Naive B cell (primary cell): Measurements from ENCODE around the gene RNH1. TPM values are rescaled to one million over a fixed set of nuclear protein-coding genes. Genes with fewer than 3 reads are reported as not detected.

Source experiments
- ATAC-seq, 2 donors: fragments of 150-1000 bp; cut with Tn5 transposase; 2 replicates each; pipeline ENCODE4 v1.10.0; 2021; ENCODE audit warnings: low read depth in 2 of 2, mild to moderate bottlenecking in 2 of 2, moderate library complexity in 2 of 2
- DNase-seq: peaks from one replicate; pipeline ENCODE4 v3.0.0; 2022
- H3K27ac Mint-ChIP-seq, 6 donors: one replicate each; pipeline ENCODE4 v1.8.0; 2020 to 2022; ENCODE audit warnings: mild to moderate bottlenecking in 6 of 6, mixed read lengths in 6 of 6, moderate library complexity in 5 of 6, inconsistent platforms in 2 of 6
- H3K27me3 Mint-ChIP-seq, 3 donors: one replicate each; pipeline ENCODE4 v1.8.0; 2021 to 2022; ENCODE audit warnings: mixed read lengths in 3 of 3, mild to moderate bottlenecking in 1 of 3
- H3K36me3 Mint-ChIP-seq, 2 donors: one replicate each; pipeline ENCODE4 v1.8.0; 2020 to 2022; ENCODE audit warnings: mixed read lengths in 2 of 2, inconsistent platforms in 1 of 2, mild to moderate bottlenecking in 1 of 2
- H3K4me1 Mint-ChIP-seq, 3 donors: one replicate each; pipeline ENCODE4 v1.8.0; 2020 to 2022; ENCODE audit warnings: mixed read lengths in 3 of 3, inconsistent platforms in 1 of 3, mild to moderate bottlenecking in 1 of 3, moderate library complexity in 1 of 3
- H3K4me3 Mint-ChIP-seq, 8 donors: one replicate each; pipeline ENCODE4 v1.8.0; 2020 to 2022; ENCODE audit warnings: mild to moderate bottlenecking in 8 of 8, mixed read lengths in 8 of 8, moderate library complexity in 8 of 8, inconsistent platforms in 2 of 8
- H3K9me3 Mint-ChIP-seq, 7 donors: one replicate each; pipeline ENCODE4 v1.8.0; 2020 to 2022; ENCODE audit warnings: mixed read lengths in 7 of 7, mild to moderate bottlenecking in 5 of 7, inconsistent platforms in 2 of 7, moderate library complexity in 1 of 7
- polyA plus RNA-seq, 6 donors: library from polyadenylated mRNA; unstranded; fragments of 300-500 nt; fragmentation: Illumina TruSeq; gene quantifications; one replicate each; pipeline ENCODE4 v1.2.3, GENCODE V29; 2021; ENCODE audit warnings: low read depth in 6 of 6

The RNH1 gene
- polyA plus RNA-seq, 6 donors from 2014 or later = 73.2 to 132 (median 114) TPM

DNA sequence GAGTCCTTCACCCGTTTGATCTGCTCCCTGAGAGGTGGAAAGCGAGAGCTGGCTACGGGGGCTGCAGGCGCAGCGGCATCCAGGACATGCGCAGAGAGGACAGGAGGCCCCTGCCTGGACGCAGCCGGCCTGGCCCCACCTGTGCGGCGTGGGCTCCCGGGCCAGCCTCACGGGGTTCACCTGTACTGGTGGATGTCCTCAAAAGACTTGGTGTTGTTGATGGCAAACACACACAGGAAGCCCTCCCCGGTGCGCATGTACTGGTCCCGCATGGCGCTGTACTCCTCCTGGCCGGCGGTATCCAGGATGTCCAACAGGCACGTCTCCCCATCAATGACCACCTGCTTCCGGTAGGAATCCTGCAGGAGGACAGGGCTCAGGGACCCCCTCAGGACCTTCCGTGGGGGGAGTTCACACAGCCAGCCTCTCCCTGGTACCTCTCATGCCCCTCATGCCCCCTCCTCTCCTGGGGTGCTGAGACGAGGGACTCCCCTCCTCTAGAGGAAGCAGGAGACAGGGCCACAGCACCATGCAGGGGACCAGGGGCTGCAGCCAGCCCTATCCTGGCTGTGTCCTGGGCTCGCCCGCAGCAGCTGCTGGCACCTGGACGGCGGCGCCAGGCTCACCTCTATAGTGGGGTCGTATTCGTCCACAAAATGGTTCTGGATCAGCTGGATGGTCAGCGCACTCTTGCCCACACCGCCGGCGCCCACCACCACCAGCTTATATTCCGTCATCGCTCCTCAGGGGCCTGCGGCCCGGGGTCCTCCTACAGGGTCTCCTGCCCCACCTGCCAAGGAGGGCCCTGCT lies 26.7 kb upstream of the RNH1 start:
- Mint-ChIP-seq H3K4me1 (peaks cover 17 to 41% (median 22%) of the 10 kb centered on the region in 3 donors), H3K4me3 (peak overlapping the region in 7 of 8 donors; percentile 42 to 95 (median 53)), H3K36me3 (no peaks in the 10 kb centered on the region), H3K9me3 (no peaks in the 10 kb centered on the region), H3K27ac (no peak overlapping the region), H3K27me3 (no peaks in the 10 kb centered on the region)
- DNase-seq = no peak
- ATAC-seq = no peak

GRCh38 chr11:532986-533585 lies 26.0 kb upstream of the RNH1 start:
- no peaks in the 10 kb centered on the region for H3K27me3 Mint-ChIP-seq
- no peak for DNase-seq
- no peaks in the 10 kb centered on the region for H3K9me3 Mint-ChIP-seq
- ATAC-seq = no peak
- H3K4me1 Mint-ChIP-seq = peaks cover 14 to 35% (median 14%) of the 10 kb centered on the region in 3 donors
- no peak overlapping the region for H3K27ac Mint-ChIP-seq
- H3K4me3 Mint-ChIP-seq = peak overlapping the region in 3 of 8 donors; percentile 15 to 44 (median 28)
- H3K36me3 Mint-ChIP-seq = no peaks in the 10 kb centered on the region

- H3K9me3 Mint-ChIP-seq = no peaks in the 10 kb centered on the region
- peak overlapping the region in 1 of 8 donors; percentile 29 for H3K4me3 Mint-ChIP-seq
- H3K4me1 Mint-ChIP-seq = peaks cover 8 to 30% (median 10%) of the 10 kb centered on the region in 3 donors
- H3K27me3 Mint-ChIP-seq = no peaks in the 10 kb centered on the region
- H3K36me3 Mint-ChIP-seq = no peaks in the 10 kb centered on the region
- H3K27ac Mint-ChIP-seq = no peak overlapping the region
- no peak for ATAC-seq
- DNase-seq = no peak
These were observed 25.5 kb upstream of the RNH1 start for GRCh38 chr11:532527-532985.

- Mint-ChIP-seq H3K36me3 (no peaks in the 10 kb centered on the region), H3K9me3 (no peaks in the 10 kb centered on the region), H3K4me1 (peaks cover 4 to 25% (median 8%) of the 10 kb centered on the region in 3 donors), H3K27ac (peak overlapping the region in 2 of 6 donors; percentile 56), H3K27me3 (no peaks in the 10 kb centered on the region), H3K4me3 (peak overlapping the region in 2 of 8 donors; percentile 29 to 56)
- no peak for DNase-seq
- no peak for ATAC-seq
These were observed 25.0 kb upstream of the RNH1 start for GRCh38 chr11:531919-532526.

DNA sequence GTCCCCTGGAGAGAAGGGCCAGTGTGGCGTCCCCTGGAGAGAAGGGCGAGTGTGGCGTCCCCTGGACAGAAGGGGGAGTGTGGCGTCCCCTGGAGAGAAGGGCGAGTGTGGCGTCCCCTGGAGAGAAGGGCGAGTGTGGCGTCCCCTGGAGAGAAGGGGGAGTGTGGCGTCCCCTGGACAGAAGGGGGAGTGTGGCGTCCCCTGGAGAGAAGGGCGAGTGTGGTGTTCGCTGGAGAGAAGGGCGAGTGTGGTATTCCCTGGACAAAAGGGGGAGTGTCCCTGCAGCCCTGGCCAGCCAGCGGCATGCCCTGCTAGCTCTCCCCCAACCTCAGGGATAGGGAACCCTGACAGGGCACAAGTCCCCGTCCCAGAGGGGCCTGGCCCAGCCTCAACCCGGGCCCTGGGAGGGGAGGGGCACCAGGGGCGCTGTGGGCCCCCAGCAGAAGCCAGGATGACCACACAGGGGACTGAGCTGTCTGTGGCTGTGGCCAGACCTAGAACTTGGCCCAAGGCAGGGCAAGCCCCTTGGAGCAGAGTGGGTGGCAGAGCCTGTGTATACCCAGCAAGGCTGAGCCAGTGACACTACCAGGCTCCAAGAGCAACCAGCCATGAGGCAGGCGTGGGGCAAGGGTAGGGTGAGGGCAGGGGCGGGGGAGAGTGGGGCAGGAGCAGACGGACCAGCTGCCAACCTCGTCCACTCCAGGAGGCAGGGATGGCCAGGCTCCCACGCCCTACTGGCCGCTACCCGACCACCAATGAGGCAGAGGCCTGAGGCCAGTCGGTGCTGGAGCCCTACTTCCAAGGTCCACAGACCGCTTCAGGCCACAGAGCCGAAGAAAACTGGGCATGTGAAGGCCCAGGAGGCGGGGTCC lies 24.2 kb upstream of the RNH1 start:
- Mint-ChIP-seq H3K9me3 (no peaks in the 10 kb centered on the region), H3K36me3 (no peaks in the 10 kb centered on the region), H3K27me3 (no peaks in the 10 kb centered on the region), H3K4me3 (peak overlapping the region in 1 of 8 donors; percentile 56), H3K27ac (no peak overlapping the region), H3K4me1 (peaks cover 2 to 17% (median 5%) of the 10 kb centered on the region in 3 donors)
- no peak for ATAC-seq
- DNase-seq = no peak

DNA sequence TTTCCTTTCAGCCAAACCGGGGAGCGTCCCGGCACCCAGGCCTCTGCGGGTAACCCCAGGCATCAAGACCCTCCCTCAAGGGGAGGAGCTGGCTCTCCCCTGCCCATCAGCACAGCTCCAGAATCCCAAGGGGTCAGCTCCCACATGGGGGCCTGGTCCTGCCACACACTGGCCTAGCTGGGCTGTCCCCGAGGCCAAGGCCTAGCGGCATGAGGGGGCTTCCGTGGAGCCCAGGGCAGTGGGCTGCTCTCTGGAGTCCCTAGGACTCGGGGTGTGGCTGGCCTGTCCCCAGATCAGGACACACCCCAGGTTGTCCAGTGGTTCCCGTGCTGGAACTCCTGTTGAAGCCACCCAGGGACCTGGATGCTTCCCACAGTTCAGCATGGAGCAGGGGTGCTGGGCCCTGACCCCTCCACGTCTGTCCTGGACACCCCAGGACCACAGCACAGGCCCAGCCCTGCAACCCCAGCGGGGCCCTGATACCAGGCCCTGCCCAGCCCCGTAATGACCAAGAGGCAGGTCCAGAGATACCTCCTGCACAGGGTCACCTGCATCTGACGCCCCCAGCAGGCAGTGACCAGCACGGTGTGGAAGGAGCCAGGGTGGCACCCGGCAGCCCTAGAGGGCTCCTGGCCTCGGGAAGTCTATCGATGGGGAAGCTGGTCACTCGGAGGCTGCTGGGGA lies 22.8 kb upstream of the RNH1 start:
- H3K9me3 Mint-ChIP-seq = no peaks in the 10 kb centered on the region
- no peak overlapping the region for H3K27ac Mint-ChIP-seq
- H3K4me1 Mint-ChIP-seq = peaks cover 0 to 16% (median 3%) of the 10 kb centered on the region in 3 donors
- no peak overlapping the region for H3K4me3 Mint-ChIP-seq
- H3K36me3 Mint-ChIP-seq = no peaks in the 10 kb centered on the region
- no peak for DNase-seq
- no peaks in the 10 kb centered on the region for H3K27me3 Mint-ChIP-seq
- ATAC-seq = no peak

DNA sequence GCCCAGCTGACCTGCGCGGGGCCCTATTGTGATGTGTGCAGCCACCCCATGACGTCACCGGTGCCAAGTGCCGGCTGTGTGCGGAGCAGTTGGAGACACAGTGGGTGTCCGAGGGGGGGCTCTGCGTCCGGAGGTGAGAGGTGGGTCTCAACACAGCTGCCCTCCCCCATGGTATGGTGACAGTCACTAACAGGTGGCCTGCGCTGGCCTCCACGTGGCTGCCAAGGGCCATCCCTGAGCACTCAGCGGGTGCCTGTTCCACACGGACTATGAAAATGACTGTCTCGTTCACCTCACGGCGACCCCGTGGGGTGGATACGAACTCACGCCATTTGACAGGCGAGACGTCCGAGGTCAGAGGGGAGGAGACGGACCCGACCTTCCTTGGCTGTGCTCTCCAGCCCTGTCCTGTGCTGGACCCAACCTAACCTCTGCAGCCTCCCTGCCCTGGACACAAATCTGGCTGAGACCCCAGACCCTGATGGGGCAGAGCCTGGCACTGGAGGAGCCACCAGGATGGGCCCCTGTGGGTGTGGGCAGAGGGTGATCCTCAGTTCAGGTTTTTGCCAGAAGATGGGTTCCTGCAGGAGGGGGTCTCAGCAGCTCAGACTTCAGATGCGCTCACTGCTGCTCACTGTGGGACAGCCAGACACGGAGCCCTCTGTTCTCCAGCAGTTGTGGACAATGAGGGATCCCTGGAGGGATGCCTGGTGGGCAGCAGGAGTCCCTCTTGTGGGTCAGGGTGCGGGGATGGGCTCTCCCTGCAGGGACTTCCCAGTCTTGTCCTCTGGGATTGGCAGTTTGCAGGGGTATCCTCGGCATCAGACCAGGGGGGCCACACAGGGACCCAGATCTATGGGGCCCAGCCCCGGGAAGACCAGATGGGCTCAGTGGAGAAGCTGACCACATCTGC lies 22.0 kb upstream of the RNH1 start:
- Mint-ChIP-seq H3K9me3 (no peaks in the 10 kb centered on the region), H3K27me3 (no peaks in the 10 kb centered on the region), H3K36me3 (peaks cover 0 to 2% of the 10 kb centered on the region in 2 donors), H3K4me3 (no peak overlapping the region), H3K4me1 (peaks cover under 1 to 12% (median 3%) of the 10 kb centered on the region in 3 donors), H3K27ac (peak overlapping the region in 2 of 6 donors; percentile 52 to 57)
- ATAC-seq = no peak
- no peak for DNase-seq

DNA sequence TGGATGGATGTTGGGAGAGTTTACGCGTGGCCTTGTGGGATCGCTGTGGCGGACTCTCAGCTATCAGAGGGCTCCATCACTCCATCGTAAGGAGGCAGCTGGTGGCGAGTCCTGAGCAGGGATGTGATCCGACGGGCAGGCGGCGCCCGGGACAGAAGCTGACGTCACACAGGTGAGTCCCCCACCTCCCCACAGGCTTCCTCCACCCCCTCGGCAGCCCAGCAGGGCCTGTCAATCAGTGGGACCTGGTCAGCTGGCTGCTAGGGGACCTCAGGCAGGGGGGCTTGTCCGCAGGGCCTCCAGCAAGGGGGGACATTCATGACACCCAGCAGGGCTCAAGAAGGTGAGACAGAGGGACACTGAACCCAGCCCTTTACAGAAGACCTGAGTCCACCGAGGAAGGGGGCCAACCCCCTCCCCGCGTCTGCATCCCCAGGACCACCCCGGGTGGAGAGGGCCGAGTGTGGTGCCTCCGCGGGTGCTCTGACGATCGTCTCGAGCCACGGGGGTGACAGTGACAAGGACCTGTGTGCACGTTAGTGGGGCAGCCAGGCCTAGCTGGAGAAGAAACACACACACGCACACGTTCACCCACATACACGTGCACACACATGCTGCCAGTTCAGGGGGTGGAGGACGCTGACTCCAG lies 21.2 kb upstream of the RNH1 start:
- DNase-seq (no peak), ATAC-seq (no peak)
- Mint-ChIP-seq H3K4me3 (no peak overlapping the region), H3K4me1 (peaks cover 2 to 8% (median 3%) of the 10 kb centered on the region in 3 donors), H3K9me3 (no peaks in the 10 kb centered on the region), H3K27ac (peak overlapping the region in 1 of 6 donors; percentile 57), H3K27me3 (no peaks in the 10 kb centered on the region), H3K36me3 (peaks cover 0 to 6% of the 10 kb centered on the region in 2 donors)

- Mint-ChIP-seq H3K36me3 (peaks cover 0 to 6% of the 10 kb centered on the region in 2 donors), H3K9me3 (no peaks in the 10 kb centered on the region), H3K27me3 (no peaks in the 10 kb centered on the region), H3K27ac (no peak overlapping the region), H3K4me1 (peaks cover 0 to 2% (median 0%) of the 10 kb centered on the region in 3 donors), H3K4me3 (no peak overlapping the region)
- DNase-seq (no peak), ATAC-seq (no peak)
These were observed 19.1 kb upstream of the RNH1 start for GRCh38 chr11:526192-526591.

DNA sequence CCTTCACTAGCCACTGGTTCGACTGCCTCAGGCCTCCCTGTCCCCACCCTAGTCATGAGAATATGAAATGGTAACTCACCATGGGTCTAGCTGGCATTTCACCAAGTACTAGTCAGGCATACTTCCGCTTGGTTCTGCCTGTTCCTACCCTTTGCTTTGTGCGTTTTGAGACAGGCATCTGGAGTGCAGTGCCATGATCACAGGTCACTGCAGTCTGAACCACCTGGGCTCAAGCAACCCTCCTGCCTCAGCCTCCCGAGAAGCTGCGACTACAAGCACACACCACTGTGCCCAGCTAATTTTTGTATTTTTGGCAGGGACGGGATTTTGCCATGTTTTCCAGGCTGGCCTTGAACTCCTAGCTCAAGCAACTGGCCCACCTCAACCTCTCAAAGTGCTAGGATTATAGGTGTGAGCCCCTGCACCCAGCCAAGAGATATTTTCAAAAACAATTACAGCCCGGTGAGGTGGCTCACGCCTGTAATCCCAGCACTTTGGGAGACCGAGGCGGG lies 14.2 kb upstream of the RNH1 start:
- Mint-ChIP-seq H3K36me3 (peaks cover 0 to 6% of the 10 kb centered on the region in 2 donors), H3K4me1 (peaks cover 5 to 6% (median 6%) of the 10 kb centered on the region in 3 donors), H3K27ac (no peak overlapping the region), H3K4me3 (no peak overlapping the region), H3K27me3 (no peaks in the 10 kb centered on the region), H3K9me3 (peaks cover 0 to 11% (median 5%) of the 10 kb centered on the region in 7 donors)
- ATAC-seq = no peak
- DNase-seq = no peak

GRCh38 chr11:520428-521176 lies 13.6 kb upstream of the RNH1 start:
- Mint-ChIP-seq H3K27me3 (no peaks in the 10 kb centered on the region), H3K27ac (no peak overlapping the region), H3K4me1 (peaks cover 5 to 6% (median 6%) of the 10 kb centered on the region in 3 donors), H3K9me3 (peaks cover 0 to 16% (median 5%) of the 10 kb centered on the region in 7 donors), H3K36me3 (peaks cover 0 to 6% of the 10 kb centered on the region in 2 donors), H3K4me3 (peak overlapping the region in 1 of 8 donors; percentile 9)
- DNase-seq (no peak), ATAC-seq (no peak)
